Ishikawa (cell line): ENCODE measurements around the gene ZFAND2B.

Experiments used
- CEBPB ChIP-seq: IDR thresholded peaks from 2 replicates; pipeline ENCODE4 v1.6.1; 2012
- CREB1 ChIP-seq: IDR thresholded peaks from 2 replicates; pipeline ENCODE4 v1.6.1; 2012; ENCODE audit warnings: low read depth
- EGR1 ChIP-seq: IDR thresholded peaks from 2 replicates; pipeline ENCODE4 v1.6.1; 2012
- EP300 ChIP-seq: IDR thresholded peaks from 2 replicates; pipeline ENCODE4 v1.6.1; 2012; ENCODE audit warnings: borderline replicate concordance
- FOXM1 ChIP-seq: IDR thresholded peaks from 2 replicates; pipeline ENCODE4 v1.6.1; 2012; ENCODE audit warnings: low read depth, borderline replicate concordance
- NFIC ChIP-seq: IDR thresholded peaks from 2 replicates; pipeline ENCODE4 v1.6.1; 2012
- RAD21 ChIP-seq: IDR thresholded peaks from 2 replicates; pipeline ENCODE4 v1.6.1; 2012; ENCODE audit warnings: low read depth
- TAF1 ChIP-seq: IDR thresholded peaks from 2 replicates; pipeline ENCODE4 v1.6.1; 2012; ENCODE audit warnings: low read depth, mild to moderate bottlenecking
- TCF12 ChIP-seq: IDR thresholded peaks from 2 replicates; pipeline ENCODE4 v1.6.1; 2012; ENCODE audit warnings: low read depth
- TEAD4 ChIP-seq: IDR thresholded peaks from 2 replicates; pipeline ENCODE4 v1.6.1; 2012
- YY1 ChIP-seq: IDR thresholded peaks from 2 replicates; pipeline ENCODE4 v1.6.1; 2012; ENCODE audit warnings: low read depth
- ZBTB7A ChIP-seq: IDR thresholded peaks from 2 replicates; pipeline ENCODE4 v1.6.1; 2012; ENCODE audit warnings: low read depth
- TF ChIP-seq, protein P1 (sequence below): IDR thresholded peaks from 2 replicates; pipeline ENCODE4 v1.6.1; 2012
- TF ChIP-seq, protein P2 (sequence below): IDR thresholded peaks from 2 replicates; pipeline ENCODE4 v1.6.1; 2012; ENCODE audit warnings: low read depth, mild to moderate bottlenecking
- TF ChIP-seq, protein P3 (sequence below): IDR thresholded peaks from 2 replicates; pipeline ENCODE4 v1.6.1; 2012

Gene ZFAND2B

DNA sequence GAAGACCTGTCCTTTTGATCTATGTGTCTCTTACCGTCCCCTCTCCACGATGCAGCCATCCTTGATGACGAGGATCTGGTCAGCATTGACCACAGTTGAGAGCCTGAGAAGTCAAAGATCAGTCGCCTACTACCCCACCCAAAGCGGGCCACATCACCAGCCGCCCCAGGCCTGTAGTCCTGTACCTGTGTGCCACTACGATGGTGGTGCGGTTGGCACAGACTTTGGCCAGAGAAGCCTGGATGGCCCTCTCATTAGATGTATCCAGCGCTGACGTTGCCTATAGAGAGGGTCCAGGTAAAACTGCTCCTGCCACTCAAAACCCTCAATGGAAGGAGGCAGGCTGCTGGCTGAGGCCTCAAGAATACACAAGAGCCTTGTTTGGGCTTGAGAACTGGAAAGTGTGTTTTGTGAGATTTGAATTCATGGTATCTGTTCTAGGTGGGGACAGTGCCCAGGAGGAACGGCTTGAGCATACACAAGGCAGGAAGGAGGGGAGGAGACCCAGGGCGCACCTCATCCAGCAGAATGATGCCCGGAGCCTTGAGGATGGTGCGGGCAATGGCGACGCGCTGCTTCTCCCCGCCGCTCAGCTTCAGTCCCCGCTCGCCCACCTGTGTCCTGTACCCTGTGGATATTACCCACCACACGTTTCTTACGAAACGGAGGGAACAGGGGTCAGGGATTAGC lies 3.8 kb downstream of the ZFAND2B start:
- TF ChIP-seq TCF12 = no peak
- TF ChIP-seq, protein P1, sequence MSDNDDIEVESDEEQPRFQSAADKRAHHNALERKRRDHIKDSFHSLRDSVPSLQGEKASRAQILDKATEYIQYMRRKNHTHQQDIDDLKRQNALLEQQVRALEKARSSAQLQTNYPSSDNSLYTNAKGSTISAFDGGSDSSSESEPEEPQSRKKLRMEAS = no peak
- no peak for TF ChIP-seq CEBPB
- TF ChIP-seq FOXM1 = no peak
- TF ChIP-seq CREB1 = no peak
- no peak for TF ChIP-seq YY1
- no peak for TF ChIP-seq EGR1
- TF ChIP-seq, protein P2, sequence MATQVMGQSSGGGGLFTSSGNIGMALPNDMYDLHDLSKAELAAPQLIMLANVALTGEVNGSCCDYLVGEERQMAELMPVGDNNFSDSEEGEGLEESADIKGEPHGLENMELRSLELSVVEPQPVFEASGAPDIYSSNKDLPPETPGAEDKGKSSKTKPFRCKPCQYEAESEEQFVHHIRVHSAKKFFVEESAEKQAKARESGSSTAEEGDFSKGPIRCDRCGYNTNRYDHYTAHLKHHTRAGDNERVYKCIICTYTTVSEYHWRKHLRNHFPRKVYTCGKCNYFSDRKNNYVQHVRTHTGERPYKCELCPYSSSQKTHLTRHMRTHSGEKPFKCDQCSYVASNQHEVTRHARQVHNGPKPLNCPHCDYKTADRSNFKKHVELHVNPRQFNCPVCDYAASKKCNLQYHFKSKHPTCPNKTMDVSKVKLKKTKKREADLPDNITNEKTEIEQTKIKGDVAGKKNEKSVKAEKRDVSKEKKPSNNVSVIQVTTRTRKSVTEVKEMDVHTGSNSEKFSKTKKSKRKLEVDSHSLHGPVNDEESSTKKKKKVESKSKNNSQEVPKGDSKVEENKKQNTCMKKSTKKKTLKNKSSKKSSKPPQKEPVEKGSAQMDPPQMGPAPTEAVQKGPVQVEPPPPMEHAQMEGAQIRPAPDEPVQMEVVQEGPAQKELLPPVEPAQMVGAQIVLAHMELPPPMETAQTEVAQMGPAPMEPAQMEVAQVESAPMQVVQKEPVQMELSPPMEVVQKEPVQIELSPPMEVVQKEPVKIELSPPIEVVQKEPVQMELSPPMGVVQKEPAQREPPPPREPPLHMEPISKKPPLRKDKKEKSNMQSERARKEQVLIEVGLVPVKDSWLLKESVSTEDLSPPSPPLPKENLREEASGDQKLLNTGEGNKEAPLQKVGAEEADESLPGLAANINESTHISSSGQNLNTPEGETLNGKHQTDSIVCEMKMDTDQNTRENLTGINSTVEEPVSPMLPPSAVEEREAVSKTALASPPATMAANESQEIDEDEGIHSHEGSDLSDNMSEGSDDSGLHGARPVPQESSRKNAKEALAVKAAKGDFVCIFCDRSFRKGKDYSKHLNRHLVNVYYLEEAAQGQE = no peak
- no peak for TF ChIP-seq ZBTB7A
- no peak for TF ChIP-seq EP300
- TF ChIP-seq TAF1 = no peak
- TF ChIP-seq NFIC = no peak
- TF ChIP-seq RAD21 = no peak
- TF ChIP-seq, protein P3, sequence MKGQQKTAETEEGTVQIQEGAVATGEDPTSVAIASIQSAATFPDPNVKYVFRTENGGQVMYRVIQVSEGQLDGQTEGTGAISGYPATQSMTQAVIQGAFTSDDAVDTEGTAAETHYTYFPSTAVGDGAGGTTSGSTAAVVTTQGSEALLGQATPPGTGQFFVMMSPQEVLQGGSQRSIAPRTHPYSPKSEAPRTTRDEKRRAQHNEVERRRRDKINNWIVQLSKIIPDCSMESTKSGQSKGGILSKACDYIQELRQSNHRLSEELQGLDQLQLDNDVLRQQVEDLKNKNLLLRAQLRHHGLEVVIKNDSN = no peak

DNA sequence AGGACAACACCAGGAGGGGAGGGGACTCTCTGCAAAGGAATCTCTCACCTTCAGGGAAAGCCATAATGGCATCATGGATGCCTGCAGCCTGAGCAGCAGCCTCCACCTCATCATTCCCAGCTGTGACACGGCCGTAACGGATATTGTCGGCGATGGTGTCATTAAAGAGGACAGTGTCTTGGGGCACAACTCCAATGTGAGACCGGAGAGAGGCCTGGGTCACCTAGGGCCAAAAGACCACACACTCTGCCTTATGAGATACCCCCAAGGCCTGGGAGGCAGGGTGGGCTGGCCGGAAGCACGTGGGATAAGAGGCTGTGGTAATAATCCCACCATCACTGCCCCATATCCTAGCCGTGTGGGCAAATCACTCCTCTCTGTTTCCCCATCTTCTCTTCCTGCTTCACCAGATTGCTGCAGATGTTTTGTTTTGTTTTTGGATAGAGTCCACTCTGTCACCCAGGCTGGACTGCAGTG lies 4.3 kb downstream of the ZFAND2B start:
- no peak for TF ChIP-seq ZBTB7A
- TF ChIP-seq RAD21 = no peak
- TF ChIP-seq FOXM1 = no peak
- TF ChIP-seq CREB1 = no peak
- no peak for TF ChIP-seq EP300
- no peak for TF ChIP-seq NFIC

DNA sequence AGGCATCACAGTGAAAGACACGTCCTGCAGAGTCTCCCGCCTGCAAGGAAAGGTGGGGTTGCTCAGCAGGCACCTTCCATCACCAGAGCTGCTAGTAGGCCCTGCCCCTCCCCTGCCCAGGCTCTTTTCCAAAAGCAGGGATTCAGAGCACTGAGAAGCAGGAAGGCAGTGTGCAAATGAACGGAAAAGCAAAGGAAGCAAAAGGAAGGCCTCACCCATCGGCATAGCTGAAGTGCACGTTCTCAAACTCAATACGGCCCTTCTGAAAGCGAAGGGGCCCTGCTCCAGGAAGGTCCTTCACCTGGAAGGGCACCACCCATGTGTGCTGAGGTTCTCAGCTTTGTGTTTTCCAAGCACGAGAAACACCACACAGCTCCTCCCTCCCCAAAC lies 6.4 kb downstream of the ZFAND2B start:
- TF ChIP-seq CREB1 (no peak), ZBTB7A (no peak), YY1 (no peak), CEBPB (no peak), TCF12 (no peak), EGR1 (no peak), NFIC (no peak), FOXM1 (no peak), RAD21 (no peak)
- TF ChIP-seq, protein P1 = no peak
- TF ChIP-seq, protein P3 = no peak
- TF ChIP-seq, protein P2 = no peak

DNA sequence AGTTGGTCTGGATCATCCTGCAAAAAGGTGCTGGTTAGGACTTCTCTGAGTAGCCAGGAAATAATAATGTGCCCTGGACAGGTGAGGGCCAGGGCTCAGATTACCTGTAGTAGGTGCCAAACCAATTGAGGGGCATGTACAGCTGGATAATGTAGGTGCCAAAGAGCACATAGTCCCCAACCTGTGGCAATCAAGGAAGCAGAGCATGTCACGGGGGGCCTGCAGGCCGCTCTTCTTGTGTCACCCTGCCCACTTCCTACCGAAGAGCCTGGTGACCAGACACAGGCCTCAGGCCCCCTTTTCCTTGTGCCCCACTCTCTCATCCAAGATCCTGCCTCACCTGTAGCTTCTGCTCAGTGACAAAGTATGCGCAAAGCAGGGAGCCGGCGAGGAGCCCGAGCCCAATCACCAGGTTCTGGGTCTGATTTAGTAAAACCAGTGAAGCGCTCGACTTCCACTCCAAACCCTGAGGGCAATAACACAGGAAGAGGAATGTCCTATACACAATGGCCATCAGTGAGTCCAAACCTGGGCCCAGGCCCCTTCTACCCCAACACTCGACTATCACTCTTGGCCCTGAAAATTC lies 7.0 kb downstream of the ZFAND2B start:
- no peak for TF ChIP-seq ZBTB7A

DNA sequence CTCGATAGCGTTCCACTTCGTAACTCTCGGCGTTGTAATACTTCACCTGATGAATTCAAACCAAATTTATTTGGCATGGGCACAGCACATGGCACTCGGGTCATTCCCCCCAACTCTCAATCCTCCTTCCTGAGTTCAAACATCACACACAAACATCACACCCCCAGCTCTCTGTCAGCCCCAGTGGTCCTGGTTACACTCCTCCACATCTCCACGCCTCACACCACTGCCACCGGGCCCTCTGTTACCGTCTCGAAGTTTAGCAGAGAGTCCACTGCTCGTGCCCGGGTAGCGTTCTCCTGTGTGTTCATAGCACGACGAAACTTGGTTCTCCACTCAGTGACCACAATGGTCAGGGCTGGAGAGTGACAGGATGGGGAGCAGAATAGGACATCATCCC lies 7.6 kb downstream of the ZFAND2B start:
- no peak for TF ChIP-seq TEAD4
- TF ChIP-seq EGR1 = no peak
- no peak for TF ChIP-seq RAD21
- TF ChIP-seq CREB1 = no peak
- TF ChIP-seq TCF12 = no peak
- TF ChIP-seq ZBTB7A = no peak

DNA sequence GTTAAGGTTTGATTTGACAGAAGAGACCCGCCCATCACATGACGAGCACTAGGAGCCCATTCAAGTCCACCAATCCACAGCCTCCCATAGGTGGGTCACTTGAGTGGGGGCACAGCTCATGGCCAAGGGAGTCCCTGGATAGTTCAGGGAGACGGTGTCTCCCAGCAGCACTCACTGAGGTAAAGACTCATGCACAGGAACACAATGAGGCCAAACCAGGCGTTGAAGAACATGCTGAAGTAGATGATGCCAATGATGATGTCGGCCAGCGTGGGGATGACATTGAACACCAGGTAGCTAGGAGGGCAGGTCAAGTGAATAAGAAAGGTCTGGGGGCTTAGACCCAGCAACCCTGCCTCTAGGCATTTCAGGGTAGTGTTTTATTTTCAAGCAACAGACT lies 8.2 kb downstream of the ZFAND2B start:
- TF ChIP-seq ZBTB7A (no peak), FOXM1 (no peak), RAD21 (no peak), NFIC (no peak), TAF1 (no peak), EP300 (no peak)
- TF ChIP-seq, protein P2 = no peak
